Urinary bladder (tissue), 4 donors: ENCODE results near the gene PUM1. TPM values are rescaled to one million over a fixed set of nuclear protein-coding genes. Genes with fewer than 3 reads are reported as not detected.

Experiments used
- DNase-seq: peaks from one replicate; pipeline ENCODE4 v3.0.0-alpha.2; 2015; ENCODE audit errors: extremely low spot score
- H3K27ac ChIP-seq: one replicate; pipeline ENCODE4 v1.5.1; 2013; ENCODE audit warnings: low read depth, mild to moderate bottlenecking, moderate library complexity
- H3K36me3 ChIP-seq: one replicate; pipeline ENCODE4 v1.6.1; 2013; ENCODE audit warnings: mild to moderate bottlenecking, moderate library complexity; ENCODE audit not compliant: insufficient read depth
- H3K4me1 ChIP-seq: one replicate; pipeline ENCODE4 v1.6.1; 2013; ENCODE audit warnings: mild to moderate bottlenecking, moderate library complexity; ENCODE audit not compliant: insufficient read depth
- H3K4me3 ChIP-seq: one replicate; pipeline ENCODE4 v1.5.1; 2013; ENCODE audit warnings: low read depth, low read length
- WGBS: extraction: QIAGEN DNeasy Blood & Tissue Kit; methylation state at CpG from one replicate; pipeline ENCODE4 v1.1.7; 2013; 5-methylcytosine and 5-hydroxymethylcytosine counted together
- polyA plus RNA-seq: library from polyadenylated mRNA; stranded (reverse); fragments of 200-250 nt; gene quantifications from one replicate; pipeline ENCODE4 v1.2.3, GENCODE V29; 2013
- total RNA-seq: library from RNA; depleted of rRNA; stranded (reverse); fragments of >200 nt; gene quantifications from one replicate; pipeline ENCODE4 v1.2.3, GENCODE V29; 2014
- donor health status: healthy with polysubstance abuse.
- donor health status: healthy.

Gene PUM1
- total and polyA plus RNA-seq, 2 donors, result 52.1 to 84.3 TPM

- 73% methylated on average over 7 of the region's 7 CpGs for WGBS
- no peaks in the 10 kb centered on the region for H3K4me1 ChIP-seq
- H3K4me3 ChIP-seq, result no peak overlapping the region
- no peaks in the 10 kb centered on the region for H3K36me3 ChIP-seq
- DNase-seq, result no peak
- no peak overlapping the region for H3K27ac ChIP-seq
Observed at GRCh38 chr1:30928171-30928570, 137.3 kb downstream of the PUM1 start.

DNA sequence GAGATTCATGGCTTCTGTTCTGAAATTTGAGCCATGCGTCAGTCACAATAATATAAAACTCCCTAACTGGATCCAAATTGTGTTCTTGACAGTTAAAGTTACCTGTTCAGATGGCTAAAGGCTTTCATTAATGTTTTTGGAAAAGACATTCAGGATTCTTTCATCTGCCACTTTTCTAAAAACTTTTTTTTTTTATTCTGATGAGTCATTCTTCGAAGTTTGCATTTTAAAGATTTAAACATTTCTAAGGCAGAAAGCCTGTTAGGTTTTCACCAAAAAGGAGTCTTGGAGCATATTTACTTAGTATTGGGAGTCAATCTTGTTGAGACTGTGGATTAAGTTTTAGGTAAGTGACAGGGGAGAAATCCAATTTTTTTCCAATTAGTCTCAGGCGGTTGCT, 138.1 kb downstream of the PUM1 start:
- H3K27ac ChIP-seq, result no peak overlapping the region
- H3K4me3 ChIP-seq, result no peak overlapping the region
- H3K36me3 ChIP-seq, result no peaks in the 10 kb centered on the region
- WGBS, result 86% methylated on average over 3 of the region's 3 CpGs
- DNase-seq, result no peak
- no peaks in the 10 kb centered on the region for H3K4me1 ChIP-seq

- no peak for DNase-seq
- no peaks in the 10 kb centered on the region for H3K36me3 ChIP-seq
- H3K4me3 ChIP-seq, result no peak overlapping the region
- H3K4me1 ChIP-seq, result no peaks in the 10 kb centered on the region
- 88% methylated on average over 1 of the region's 1 CpG for WGBS
- H3K27ac ChIP-seq, result no peak overlapping the region
Observed at GRCh38 chr1:30923597-30923996, 141.9 kb downstream of the PUM1 start.

GRCh38 chr1:30920827-30921226, 144.7 kb downstream of the PUM1 start:
- DNase-seq, result no peak
- WGBS, result 76% methylated on average over 7 of the region's 7 CpGs
- Histone ChIP-seq H3K4me3 (no peak overlapping the region), H3K4me1 (no peaks in the 10 kb centered on the region), H3K27ac (no peak overlapping the region), H3K36me3 (no peaks in the 10 kb centered on the region)

DNA sequence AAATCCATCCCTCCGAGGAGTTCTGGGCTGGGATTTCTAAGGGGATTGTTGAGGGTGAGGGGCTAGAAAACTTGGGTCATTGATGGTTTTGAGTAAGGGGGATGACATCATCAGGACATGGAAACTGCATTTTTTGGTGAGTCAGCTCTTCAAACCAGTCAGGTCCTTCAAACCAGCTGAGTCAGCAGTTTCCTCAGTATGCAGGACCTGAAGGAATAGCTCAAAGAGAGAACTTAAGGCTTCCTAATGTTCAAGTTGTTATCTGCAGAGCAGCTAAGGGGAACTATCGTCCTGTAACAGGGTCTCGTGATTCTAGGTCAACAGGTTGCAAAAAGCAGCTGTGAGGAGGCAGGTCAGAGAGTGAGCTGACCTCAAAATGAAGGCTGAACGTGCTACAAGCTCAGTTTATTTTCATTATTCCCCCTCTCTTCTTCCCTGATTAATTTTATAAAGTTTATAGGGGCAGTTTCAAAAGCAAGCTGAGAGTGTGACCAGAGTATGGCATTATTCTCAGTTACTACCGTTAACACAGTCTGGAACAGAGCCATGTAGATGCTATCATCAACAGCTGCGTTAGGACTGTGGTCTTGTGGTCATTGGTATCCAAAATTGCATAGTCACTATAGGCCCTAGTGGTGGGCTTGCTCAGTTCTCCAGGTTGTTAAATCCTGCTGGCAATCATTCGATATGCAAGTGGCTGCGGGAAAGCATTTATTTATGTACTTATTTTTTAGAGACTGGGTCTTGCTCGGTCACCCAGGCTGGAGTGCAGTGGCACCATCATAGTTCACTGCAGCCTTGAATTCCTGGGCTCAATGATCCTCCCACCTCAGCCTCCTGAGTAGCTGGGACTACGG, 146.3 kb downstream of the PUM1 start:
- H3K4me1 ChIP-seq, result no peaks in the 10 kb centered on the region
- H3K4me3 ChIP-seq, result no peak overlapping the region
- WGBS, result 65% methylated on average over 10 of the region's 10 CpGs
- no peak overlapping the region for H3K27ac ChIP-seq
- H3K36me3 ChIP-seq, result no peaks in the 10 kb centered on the region
- DNase-seq, result no peak

GRCh38 chr1:30916296-30916695, 149.2 kb downstream of the PUM1 start:
- WGBS, result 89% methylated on average over 12 of the region's 12 CpGs
- DNase-seq, result no peak
- H3K4me1 ChIP-seq, result no peaks in the 10 kb centered on the region
- no peak overlapping the region for H3K4me3 ChIP-seq
- H3K27ac ChIP-seq, result no peak overlapping the region
- no peaks in the 10 kb centered on the region for H3K36me3 ChIP-seq

- no peak overlapping the region for H3K4me3 ChIP-seq
- H3K27ac ChIP-seq, result no peak overlapping the region
- H3K4me1 ChIP-seq, result no peaks in the 10 kb centered on the region
- H3K36me3 ChIP-seq, result no peaks in the 10 kb centered on the region
- DNase-seq, result no peak
- 95% methylated on average over 13 of the region's 13 CpGs for WGBS
Observed at GRCh38 chr1:30915491-30916230, 149.9 kb downstream of the PUM1 start.

DNA sequence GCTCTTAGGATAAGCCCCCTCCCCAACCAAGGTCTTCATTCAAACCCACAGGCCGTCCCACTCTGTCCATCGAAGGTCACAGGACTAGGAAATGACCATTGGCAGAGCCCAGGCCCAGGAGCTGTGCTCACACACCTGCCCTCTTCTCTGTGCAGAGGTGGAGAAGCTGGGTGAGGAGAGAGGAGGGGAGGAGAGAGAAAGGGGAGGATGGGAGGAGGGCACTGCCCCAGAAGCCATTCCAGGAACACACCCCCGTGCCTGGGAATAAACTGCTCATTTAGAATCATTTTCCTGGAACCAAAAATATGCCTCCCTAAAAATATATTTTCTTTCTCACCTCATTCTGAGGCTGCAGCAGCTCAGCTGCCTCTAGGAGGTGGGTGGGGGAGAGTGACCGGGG, 150.6 kb downstream of the PUM1 start:
- Histone ChIP-seq H3K27ac (no peak overlapping the region), H3K36me3 (no peaks in the 10 kb centered on the region), H3K4me3 (no peak overlapping the region), H3K4me1 (no peaks in the 10 kb centered on the region)
- whole genome bisulfite sequencing, result 83% methylated on average over 4 of the region's 4 CpGs
- DNase-seq, result no peak

GRCh38 chr1:30914587-30914922, 151.0 kb downstream of the PUM1 start:
- Histone ChIP-seq H3K4me1 (no peaks in the 10 kb centered on the region), H3K27ac (no peak overlapping the region), H3K4me3 (no peak overlapping the region), H3K36me3 (no peaks in the 10 kb centered on the region)
- DNase-seq, result no peak
- WGBS, result 88% methylated on average over 3 of the region's 3 CpGs

DNA sequence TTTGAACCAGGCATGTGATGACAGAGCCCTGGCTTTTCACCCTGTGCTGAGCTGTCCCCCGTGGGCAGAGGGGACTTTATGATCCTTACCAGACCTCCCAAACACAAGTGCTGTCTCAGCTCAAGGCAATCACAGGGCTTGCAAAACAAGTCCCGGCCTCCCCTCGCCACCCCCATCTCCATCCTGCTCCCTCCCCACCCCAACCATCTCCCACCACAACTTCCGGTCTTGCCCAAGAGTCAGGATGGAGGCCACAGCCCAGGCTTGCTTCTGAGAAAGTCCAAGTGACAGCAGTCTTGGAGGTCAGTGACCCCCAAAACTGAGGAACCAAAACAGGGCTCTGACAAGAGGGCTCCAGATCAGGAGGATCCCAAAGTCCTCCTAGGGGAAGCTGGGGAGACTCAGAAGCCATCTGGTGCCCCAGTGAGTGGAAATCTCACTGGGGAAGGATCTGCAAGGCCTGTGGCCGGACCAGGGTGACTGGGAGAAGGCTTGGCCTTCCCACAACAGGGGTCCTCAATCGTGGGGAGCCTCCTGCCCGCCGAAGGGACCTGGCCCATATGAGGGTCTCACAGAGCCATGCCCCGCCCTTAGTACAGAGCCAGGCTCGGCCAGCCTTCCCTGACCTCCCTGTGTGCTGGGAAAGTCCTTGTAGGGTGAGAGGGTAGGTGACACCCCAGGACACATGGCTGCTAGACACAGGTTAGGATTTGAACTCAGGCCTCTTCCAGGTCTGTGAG, 152.4 kb downstream of the PUM1 start:
- DNase-seq, result no peak
- H3K4me3 ChIP-seq, result no peak overlapping the region
- no peak overlapping the region for H3K27ac ChIP-seq
- H3K4me1 ChIP-seq, result no peaks in the 10 kb centered on the region
- WGBS, result 85% methylated on average over 10 of the region's 10 CpGs
- H3K36me3 ChIP-seq, result no peaks in the 10 kb centered on the region

DNA sequence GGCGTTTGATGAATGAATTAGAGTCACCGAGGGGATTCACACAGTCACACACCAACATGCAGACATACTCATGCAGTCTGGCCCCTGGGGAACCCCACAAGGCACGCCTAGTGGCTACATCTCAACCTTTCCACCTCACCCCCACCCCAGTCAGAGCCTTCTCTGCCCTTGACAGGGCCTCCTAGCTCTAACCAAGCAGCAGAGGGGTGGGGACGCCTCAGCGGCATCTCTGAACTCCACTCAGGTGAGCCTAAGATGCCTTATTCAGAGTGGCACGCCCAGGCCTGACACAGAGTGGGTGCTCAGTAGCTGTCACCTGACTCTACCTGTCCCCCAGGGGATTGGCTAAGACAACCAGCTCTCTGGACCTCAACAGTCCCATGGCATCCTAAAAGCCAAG, 153.3 kb downstream of the PUM1 start:
- Histone ChIP-seq H3K36me3 (no peaks in the 10 kb centered on the region), H3K4me1 (no peaks in the 10 kb centered on the region), H3K27ac (no peak overlapping the region), H3K4me3 (no peak overlapping the region)
- no peak for DNase-seq
- 88% methylated on average over 6 of the region's 6 CpGs for WGBS

- no peak overlapping the region for H3K27ac ChIP-seq
Observed at GRCh38 chr1:30911059-30911954, 154.2 kb downstream of the PUM1 start.

More at GRCh38 chr1:30911059-30911954, 154.2 kb downstream of the PUM1 start:
- Histone ChIP-seq H3K4me3 (no peak overlapping the region), H3K4me1 (peaks cover 1% of the 10 kb centered on the region), H3K36me3 (no peaks in the 10 kb centered on the region)
- WGBS, result 35% methylated on average over 9 of the region's 9 CpGs
- peak; percentile 60 for DNase-seq
